ENCODE measurements around the gene ELOVL5.

The ELOVL5 gene

GRCh38 chr6:53343092-53343491, 5.7 kb downstream of the ELOVL5 start:
- no peak for TF ChIP-seq CTCF (IDR thresholded peaks at IDR 0.05)

GRCh38 chr6:53342217-53342616, 6.5 kb downstream of the ELOVL5 start:
- TF ChIP-seq CTCF (IDR thresholded peaks at IDR 0.05), result no peak

- no peak for TF ChIP-seq CTCF (IDR thresholded peaks at IDR 0.05)
Measured at GRCh38 chr6:53340536-53340935, 8.2 kb downstream of the ELOVL5 start.

GRCh38 chr6:53339424-53339823, 9.3 kb downstream of the ELOVL5 start:
- no peak for TF ChIP-seq CTCF (IDR thresholded peaks at IDR 0.05)

- TF ChIP-seq CTCF (IDR thresholded peaks at IDR 0.05), result no peak
Measured at GRCh38 chr6:53338304-53338703, 10.4 kb downstream of the ELOVL5 start.

GRCh38 chr6:53336070-53336469, 12.7 kb downstream of the ELOVL5 start:
- TF ChIP-seq CTCF (IDR thresholded peaks at IDR 0.05), result no peak

GRCh38 chr6:53335224-53335994, 13.3 kb downstream of the ELOVL5 start:
- TF ChIP-seq CTCF (IDR thresholded peaks at IDR 0.05), result no peak
